Hippocampal formation (tissue), 2 donors: ENCODE results near the gene MIEF1.

Experiments
- DNase-seq, 2 donors: peaks; one replicate each; lab custom pipeline; 2025; lab: John Stamatoyannopoulos, UW

MIEF1 gene

DNA sequence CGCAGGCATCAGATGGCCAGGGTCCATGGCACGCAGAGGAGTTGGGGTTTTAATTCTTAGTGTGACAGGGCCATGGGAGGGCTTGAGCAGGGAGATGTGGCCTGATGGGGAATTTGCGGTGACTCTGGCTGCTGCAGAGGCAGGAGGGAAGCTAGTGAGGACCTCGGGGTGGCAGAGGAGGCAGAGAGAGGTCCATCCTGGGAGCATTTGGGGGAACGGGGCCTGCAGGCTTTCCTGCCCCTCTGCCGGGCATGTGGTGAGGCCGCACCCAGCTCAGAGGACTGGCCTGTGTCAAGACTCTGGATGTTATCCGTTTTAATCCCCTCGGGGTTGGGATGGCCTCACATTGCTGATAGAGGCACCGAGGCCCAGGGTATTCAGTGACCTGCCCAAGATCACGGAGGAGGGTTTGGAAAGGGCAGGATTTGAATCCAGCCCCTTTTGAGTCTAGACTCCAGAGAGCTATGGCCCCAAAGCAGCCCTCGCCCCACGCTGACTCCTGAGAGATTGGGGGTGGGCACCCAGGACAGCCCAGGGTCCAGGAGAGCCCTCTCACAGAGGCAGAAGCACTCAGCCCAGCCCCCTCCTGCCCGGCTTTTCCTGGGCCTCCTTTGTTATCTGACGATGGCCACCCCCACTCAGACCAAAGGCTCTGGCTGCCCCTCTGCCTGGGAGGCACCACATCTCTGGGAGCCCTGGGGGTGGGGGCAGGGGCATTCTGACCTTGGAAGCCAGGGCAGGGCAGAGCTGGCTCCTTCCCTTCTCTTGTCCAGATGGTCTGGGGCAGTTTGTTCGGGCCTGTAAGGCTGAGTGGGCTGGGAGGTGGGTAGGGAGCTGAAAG, 31.4 kb upstream of the MIEF1 start:
- no peak for DNase-seq

- no peak for DNase-seq
Measured at GRCh38 chr22:39471381-39472141, 30.5 kb upstream of the MIEF1 start.

GRCh38 chr22:39472570-39473556, 29.2 kb upstream of the MIEF1 start:
- DNase-seq = no peak

GRCh38 chr22:39473851-39474250, 28.2 kb upstream of the MIEF1 start:
- DNase-seq = no peak

DNA sequence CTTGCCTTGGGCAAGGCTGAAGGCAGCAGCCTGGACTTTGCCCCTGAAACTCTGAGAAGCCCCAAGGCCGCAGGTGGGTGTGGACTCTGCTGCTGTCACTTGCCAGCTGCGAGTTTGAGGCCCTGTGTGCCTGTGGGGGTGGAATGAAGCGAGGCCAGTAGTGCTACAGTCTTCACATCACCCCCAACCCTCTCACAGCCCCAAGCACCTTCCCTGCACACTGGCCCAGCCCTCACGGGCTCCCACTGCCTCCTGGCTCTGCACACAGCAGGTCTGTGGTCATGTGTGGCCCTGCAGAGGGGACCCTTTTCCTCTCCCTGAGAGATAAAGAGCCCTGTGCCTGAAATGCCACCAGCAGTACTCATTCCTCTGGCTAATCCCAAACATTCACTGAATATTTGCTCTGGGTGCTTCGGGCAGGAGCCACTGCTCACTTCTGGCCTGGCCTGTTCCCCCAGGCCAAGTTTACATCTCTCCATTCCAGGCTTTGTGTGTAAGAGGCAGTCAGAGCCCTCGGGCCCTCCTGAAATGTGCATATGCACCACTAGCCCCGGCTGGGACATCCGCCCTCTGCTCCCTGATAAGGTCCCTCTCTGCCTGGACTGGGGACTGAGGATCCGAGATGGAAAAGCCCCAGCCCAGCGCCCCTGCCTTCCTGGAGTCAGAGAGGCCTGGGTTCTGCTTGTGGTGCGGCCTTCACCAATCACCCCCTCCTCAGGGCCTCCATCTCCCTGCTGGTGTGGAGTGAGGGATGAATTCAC, 27.6 kb upstream of the MIEF1 start:
- no peak for DNase-seq

DNA sequence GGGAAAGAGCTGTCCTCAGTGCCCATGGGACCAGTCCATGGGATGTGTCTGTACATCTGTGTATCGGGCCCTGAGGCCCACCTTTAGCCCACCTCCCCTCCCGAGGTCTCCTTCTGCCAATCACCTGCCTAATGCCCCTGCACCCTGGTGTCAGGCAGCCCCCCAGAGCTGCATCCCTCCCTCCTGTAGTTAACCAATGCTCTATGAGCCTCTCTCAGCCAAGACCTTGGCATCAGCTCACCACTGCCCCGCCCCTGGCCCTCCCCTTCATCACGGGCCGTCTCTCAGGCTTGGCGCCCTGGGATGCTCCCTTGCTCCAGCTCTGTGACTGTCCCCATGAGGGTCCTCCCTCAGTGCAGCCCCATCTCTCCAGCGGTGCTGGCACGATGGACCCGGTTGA, 26.8 kb upstream of the MIEF1 start:
- DNase-seq = no peak

DNA sequence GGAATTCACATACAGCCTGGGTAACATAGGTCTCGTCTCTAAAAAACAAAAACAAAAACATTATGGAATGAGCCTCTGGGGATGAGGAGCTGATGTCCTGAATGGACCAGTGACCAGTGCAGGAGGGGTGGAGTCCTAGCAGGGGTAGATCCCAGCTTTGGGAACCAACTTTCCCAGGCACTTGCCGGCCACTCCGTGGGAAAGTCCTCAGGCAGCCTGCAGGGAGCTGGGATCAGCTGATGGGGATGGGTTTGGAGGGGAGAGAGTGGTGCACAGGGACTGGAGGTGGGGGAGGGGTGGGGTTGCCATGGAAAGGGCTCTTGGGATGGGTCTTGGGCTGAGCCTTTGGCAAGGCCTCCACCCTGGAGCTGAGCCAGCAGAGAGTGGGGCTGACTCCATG, 26.2 kb upstream of the MIEF1 start:
- no peak for DNase-seq

DNA sequence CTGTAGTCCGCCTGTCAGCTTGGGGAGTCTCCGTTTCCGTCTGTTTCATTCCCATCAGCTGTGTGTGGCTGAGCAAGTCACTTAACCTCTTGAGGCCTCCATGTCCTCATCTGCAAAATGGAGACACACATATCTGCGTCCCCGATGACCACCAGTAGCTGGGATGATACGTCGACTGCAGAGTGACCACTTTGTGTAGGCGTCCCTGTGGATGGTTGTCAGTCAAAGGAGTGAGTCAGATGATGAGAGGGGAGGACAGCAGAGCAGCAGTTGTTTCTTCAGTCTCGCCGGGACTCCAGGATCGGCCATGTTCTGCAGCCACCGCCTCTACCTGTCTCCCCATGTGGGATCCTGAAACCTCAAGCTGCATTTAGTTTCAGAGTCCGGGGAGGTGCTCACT, 25.4 kb upstream of the MIEF1 start:
- DNase-seq = no peak

GRCh38 chr22:39477542-39477941, 24.5 kb upstream of the MIEF1 start:
- DNase-seq = no peak

GRCh38 chr22:39478441-39478850, 23.6 kb upstream of the MIEF1 start:
- no peak for DNase-seq

DNA sequence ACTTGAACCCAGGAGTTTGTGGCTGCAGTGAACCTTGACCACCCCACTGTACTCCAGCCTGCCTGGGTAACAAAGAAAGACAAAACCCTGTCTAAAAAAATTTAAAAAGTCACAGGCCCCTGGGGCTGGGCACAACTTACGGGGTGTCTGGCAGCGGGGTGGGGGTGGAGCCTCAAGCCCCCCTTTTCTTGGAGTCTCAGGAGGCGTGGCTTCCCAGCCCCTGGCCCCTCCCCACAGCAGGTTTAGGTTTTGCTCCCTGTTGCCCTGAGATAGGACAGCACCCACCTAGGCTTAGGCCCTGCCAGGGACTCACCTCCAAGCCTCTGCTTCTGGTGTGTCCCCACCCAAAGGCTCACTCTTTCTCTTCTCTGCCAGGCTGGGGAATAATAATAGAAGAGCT, 22.8 kb upstream of the MIEF1 start:
- DNase-seq = no peak

- DNase-seq = no peak
Measured at GRCh38 chr22:39480557-39480956, 21.5 kb upstream of the MIEF1 start.

- DNase-seq = no peak
Measured at GRCh38 chr22:39481054-39481453, 21.0 kb upstream of the MIEF1 start.

GRCh38 chr22:39481595-39481994, 20.5 kb upstream of the MIEF1 start:
- DNase-seq = no peak

GRCh38 chr22:39482768-39483167, 19.3 kb upstream of the MIEF1 start:
- no peak for DNase-seq

DNA sequence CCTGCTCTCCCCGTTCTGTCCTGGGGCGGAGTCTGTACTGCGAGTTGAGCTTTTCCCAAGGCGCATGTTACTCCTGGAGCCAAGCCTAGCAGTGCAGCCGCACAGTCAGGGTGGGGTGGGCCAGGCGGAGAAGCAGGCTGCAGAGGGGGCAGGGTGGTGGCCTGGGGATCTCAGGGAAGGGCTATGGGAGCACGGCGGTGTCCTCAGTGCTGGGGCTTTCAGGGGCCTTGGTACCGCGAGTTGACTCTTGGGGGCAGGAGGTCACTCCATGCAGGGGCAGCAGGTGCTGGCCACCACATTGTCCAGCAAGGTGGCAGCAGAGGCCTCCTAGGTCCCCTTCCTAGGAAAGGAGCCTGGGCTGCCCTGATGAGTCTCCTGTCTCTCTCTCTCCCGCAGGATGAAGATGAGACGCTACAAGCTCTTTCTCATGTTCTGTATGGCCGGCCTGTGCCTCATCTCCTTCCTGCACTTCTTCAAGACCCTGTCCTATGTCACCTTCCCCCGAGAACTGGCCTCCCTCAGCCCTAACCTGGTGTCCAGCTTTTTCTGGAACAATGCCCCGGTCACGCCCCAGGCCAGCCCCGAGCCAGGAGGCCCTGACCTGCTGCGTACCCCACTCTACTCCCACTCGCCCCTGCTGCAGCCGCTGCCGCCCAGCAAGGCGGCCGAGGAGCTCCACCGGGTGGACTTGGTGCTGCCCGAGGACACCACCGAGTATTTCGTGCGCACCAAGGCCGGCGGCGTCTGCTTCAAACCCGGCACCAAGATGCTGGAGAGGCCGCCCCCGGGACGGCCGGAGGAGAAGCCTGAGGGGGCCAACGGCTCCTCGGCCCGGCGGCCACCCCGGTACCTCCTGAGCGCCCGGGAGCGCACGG, 14.9 kb upstream of the MIEF1 start:
- no peak for DNase-seq

DNA sequence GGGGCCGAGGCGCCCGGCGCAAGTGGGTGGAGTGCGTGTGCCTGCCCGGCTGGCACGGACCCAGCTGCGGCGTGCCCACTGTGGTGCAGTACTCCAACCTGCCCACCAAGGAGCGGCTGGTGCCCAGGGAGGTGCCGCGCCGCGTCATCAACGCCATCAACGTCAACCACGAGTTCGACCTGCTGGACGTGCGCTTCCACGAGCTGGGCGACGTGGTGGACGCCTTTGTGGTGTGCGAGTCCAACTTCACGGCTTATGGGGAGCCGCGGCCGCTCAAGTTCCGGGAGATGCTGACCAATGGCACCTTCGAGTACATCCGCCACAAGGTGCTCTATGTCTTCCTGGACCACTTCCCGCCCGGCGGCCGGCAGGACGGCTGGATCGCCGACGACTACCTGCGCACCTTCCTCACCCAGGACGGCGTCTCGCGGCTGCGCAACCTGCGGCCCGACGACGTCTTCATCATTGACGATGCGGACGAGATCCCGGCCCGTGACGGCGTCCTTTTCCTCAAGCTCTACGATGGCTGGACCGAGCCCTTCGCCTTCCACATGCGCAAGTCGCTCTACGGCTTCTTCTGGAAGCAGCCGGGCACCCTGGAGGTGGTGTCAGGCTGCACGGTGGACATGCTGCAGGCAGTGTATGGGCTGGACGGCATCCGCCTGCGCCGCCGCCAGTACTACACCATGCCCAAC, 14.1 kb upstream of the MIEF1 start:
- no peak for DNase-seq

DNA sequence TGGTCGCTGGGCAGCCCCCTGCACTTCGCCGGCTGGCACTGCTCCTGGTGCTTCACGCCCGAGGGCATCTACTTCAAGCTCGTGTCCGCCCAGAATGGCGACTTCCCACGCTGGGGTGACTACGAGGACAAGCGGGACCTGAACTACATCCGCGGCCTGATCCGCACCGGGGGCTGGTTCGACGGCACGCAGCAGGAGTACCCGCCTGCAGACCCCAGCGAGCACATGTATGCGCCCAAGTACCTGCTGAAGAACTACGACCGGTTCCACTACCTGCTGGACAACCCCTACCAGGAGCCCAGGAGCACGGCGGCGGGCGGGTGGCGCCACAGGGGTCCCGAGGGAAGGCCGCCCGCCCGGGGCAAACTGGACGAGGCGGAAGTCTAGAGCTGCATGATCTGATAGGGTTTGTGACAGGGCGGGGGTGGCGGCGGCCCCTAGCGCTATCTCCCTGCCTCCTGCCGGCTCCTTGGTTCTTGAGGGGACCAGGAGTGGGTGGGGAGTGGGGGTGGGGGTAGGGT, 13.5 kb upstream of the MIEF1 start:
- DNase-seq = no peak
